ENCODE measurements around the gene CTNND2.
A peak's percentile ranks its signal among the peaks of the same experiment; 100 is the strongest.

CTNND2 gene

GRCh38 chr5:11904265-11904906, at the start of gene CTNND2:
CTNND2 (minus strand) TSS chr5:11904446; CDS start chr5:11903853, 593 bp downstream.
- peak; percentile 18 for DNase-seq (ENCODE audit: low spot score)
- in situ Hi-C loops (cut with MboI; ENCODE audit: low sequenced_read_pairs, unreplicated experiment), result no loop called here
- TF ChIP-seq CTCF (IDR thresholded peaks at IDR 0.05; ENCODE audit: borderline replicate concordance, control extremely low read depth, extremely low read depth, insufficient read depth, missing control alignments), result no peak

- DNase-seq (ENCODE audit: low spot score), result no peak
- in situ Hi-C loops (cut with MboI; ENCODE audit: low sequenced_read_pairs, unreplicated experiment), result no loop called here
- no peak for TF ChIP-seq CTCF (IDR thresholded peaks at IDR 0.05; ENCODE audit: borderline replicate concordance, control extremely low read depth, extremely low read depth, insufficient read depth, missing control alignments)
Measured at GRCh38 chr5:11946317-11946716, 42.1 kb upstream of the CTNND2 start.

- in situ Hi-C loops (cut with MboI; ENCODE audit: low sequenced_read_pairs, unreplicated experiment), result no loop called here
- DNase-seq (ENCODE audit: low spot score), result no peak
- no peak for TF ChIP-seq CTCF (IDR thresholded peaks at IDR 0.05; ENCODE audit: borderline replicate concordance, control extremely low read depth, extremely low read depth, insufficient read depth, missing control alignments)
Measured at GRCh38 chr5:11941566-11941965, 37.3 kb upstream of the CTNND2 start.

GRCh38 chr5:11931638-11932037, 27.4 kb upstream of the CTNND2 start:
- TF ChIP-seq CTCF (IDR thresholded peaks at IDR 0.05; ENCODE audit: borderline replicate concordance, control extremely low read depth, extremely low read depth, insufficient read depth, missing control alignments), result no peak
- DNase-seq (ENCODE audit: low spot score), result no peak
- in situ Hi-C loops (cut with MboI; ENCODE audit: low sequenced_read_pairs, unreplicated experiment), result no loop called here

- in situ Hi-C loops (cut with MboI; ENCODE audit: low sequenced_read_pairs, unreplicated experiment), result no loop called here
- no peak for DNase-seq (ENCODE audit: low spot score)
Measured at GRCh38 chr5:11928909-11929308, 24.7 kb upstream of the CTNND2 start.

GRCh38 chr5:11925701-11926100, 21.5 kb upstream of the CTNND2 start:
- DNase-seq (ENCODE audit: low spot score), result no peak
- in situ Hi-C loops (cut with MboI; ENCODE audit: low sequenced_read_pairs, unreplicated experiment), result no loop called here
- TF ChIP-seq CTCF (IDR thresholded peaks at IDR 0.05; ENCODE audit: borderline replicate concordance, control extremely low read depth, extremely low read depth, insufficient read depth, missing control alignments), result no peak

More at GRCh38 chr5:11928909-11929308, 24.7 kb upstream of the CTNND2 start:
- TF ChIP-seq CTCF (IDR thresholded peaks at IDR 0.05; ENCODE audit: borderline replicate concordance, control extremely low read depth, extremely low read depth, insufficient read depth, missing control alignments), result no peak
